ENCODE data around the gene EGF.
"Not testable (repeated sequence)": the region's sequence is repeated elsewhere in the genome, so short reads cannot be mapped to it uniquely, and the experiment has no call there.

The EGF gene

DNA sequence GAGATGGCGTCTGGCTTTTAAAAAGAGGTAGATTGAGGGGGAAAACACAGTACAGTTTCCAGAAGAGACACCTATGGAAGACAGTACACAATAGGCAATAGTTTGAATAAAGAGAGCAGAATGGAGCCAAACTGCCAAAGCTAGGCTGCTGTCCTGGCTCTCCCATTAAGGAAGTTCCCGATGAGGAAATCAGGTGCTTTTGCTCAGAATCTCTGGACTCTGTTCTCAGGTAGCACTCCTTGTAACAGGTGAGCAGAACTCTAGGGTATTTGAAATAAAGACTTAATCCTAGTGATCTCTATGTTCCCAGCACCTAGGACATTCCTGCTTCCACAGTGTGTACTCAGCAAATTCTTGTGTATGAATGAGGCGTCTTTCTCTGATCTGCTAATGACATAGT, 1.6 kb downstream of the EGF start:
- DNase-seq (no peak), ATAC-seq (no peak)

DNA sequence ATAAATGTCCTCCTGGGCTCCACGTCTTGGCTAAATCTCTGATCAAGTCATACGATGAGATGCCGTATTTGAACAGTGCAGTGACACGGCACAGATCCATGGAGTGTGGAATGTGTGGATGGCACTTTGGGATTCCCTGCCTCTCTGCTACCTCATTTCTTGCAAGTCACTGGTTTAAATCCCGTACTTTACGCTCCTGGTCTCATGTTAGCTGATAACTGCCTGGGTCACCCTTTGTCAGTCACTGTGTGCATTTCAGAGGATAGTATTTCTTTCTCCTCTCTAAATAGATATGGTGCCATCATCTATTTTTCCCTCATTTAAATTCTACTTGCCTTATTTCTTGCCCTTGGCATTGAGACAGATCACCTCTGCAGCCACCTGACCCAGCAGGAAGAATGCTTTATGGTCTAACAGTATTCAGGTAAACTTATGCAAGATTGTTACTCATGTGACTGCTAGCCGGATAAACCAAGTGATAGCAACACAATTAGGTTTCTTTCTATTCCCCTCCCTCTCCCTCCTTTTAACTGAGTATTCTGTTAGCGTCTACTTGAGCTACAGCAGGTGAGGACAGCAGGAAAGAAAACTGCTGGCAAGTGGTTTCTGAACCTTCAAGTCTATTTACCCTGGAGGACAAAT, 2.8 kb downstream of the EGF start:
- ATAC-seq: no peak
- DNase-seq: no peak

DNA sequence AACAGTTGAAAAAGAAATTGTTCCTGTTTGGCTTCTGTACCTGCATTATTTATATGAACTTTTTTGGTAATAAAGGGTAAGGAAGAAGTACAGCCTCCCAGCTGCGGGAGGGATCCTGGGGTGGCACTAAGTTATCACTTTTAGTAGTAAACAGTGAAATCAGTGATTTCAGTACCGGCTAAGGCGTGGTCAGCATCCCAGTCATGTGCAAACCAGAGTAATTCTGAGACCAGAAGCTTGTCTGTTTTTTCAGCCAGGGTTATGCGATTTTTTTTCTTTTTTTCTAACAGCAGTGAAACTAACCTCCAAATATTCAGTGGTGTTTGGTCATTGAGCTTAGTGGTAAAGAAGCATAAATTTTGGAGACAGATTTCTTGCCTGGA, 3.3 kb downstream of the EGF start:
- ATAC-seq (no peak), DNase-seq (no peak)

DNA sequence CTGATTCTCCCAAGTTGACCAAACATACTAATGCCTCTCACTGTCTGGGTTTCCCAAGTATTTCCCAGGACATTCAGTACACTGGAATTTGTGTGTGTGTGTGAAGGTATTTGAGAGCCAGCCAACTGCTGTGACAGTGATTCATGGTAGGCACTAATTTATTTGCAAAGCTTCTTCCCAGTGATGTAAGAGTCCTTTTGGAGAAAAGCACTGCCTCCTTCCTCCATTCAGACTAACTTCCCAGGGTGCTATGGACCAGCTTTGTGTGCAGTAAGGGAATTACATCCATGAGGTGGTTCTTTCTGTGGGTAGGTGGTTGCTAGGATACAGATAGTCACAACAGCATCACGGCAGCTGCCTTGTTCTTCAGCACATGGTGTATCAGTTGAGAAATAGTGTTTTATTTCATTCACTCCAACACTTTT, 8.7 kb downstream of the EGF start:
- DNase-seq (no peak), ATAC-seq (no peak)

DNA sequence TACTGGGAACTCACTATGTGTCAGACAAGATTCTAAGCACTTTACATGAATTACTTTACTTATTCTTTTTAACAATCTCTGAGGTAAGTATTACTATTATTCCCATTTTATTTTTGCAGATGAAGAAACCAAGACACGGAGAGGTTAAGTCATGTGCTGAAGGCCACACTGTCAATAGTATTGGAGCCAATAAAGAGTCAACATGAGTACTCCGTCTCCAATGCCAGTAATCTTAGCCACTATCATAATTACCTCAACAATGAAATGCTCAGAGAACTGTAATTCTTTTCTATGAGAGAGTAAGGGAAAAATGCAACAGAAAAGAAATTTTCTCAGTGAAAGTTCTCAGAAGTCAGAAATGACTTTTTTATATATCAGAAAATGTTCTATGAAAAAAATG, 12.7 kb downstream of the EGF start:
- ATAC-seq (no peak), DNase-seq (no peak)

DNA sequence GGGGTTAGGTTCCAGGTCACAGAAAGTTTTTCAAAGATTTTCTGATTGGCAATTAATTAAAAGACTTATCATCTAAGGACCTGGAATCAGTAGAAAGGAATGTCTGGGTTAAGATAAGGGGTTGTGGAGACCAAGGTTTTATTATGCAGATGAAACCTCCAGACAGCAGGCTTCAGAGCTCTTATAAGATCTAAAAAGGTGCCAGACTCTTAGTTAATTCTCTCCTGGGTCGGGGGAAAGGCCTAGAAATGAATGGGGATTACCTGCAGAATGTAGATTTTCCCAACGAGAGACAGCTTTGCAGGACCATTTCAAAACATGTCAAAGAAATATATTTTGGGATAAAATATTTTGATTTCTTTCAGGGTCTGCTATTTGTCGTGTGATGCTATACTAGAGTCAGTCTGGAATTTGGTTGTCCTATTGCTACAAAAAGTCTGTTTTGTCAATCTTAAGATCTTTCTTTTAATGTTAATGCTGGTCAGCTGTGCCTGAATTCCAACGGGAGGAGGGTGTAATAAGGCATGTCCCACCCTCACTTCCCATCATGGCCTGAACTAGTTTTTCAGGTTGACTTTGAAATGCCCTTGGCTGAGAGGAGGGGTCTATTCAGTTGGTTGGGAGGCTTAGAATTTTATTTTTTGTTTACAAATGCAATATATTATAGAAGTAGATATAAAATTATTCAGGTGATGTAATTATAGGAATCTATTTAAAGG, 15.8 kb downstream of the EGF start:
- DNase-seq (no peak), ATAC-seq (no peak)

DNA sequence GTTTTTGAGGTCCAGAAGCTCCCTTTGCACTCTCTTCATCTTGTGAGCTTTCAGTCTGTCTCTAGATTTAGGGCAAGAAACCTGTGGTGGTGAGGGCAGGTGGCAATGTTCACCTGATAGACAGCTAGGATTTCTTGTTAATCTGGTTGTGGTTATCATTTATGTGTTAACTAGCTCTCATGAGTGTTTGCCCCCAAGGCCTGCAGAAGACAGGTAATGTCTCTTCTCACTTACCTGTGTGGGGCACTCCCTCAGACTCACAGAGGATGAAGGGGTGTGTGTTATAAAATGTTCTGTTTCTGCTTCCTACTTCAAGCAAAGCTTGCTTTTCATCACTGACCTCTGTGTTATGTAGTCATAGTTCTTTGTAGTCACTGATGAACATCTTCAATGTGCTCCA, 17.8 kb downstream of the EGF start:
- DNase-seq (no peak), ATAC-seq (no peak)

DNA sequence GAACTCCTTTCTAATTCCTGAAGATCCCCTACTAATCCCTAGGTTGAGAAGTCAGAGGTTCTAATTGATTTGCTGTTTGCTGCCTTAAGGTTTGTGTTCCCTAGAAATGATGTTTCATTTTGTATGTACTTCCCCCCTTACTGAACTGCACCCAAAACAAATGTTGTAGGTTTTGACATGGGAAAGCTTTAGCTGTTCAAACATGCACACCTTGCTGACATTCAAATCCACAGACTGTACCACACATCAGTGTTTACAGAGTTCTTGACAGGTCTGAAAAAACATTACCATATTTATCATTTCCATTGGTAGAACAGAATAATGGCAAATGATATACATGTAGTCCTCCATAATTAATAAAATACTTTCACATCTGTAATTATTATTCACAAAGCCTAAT, 18.2 kb downstream of the EGF start:
- DNase-seq: no peak
- ATAC-seq: no peak

DNA sequence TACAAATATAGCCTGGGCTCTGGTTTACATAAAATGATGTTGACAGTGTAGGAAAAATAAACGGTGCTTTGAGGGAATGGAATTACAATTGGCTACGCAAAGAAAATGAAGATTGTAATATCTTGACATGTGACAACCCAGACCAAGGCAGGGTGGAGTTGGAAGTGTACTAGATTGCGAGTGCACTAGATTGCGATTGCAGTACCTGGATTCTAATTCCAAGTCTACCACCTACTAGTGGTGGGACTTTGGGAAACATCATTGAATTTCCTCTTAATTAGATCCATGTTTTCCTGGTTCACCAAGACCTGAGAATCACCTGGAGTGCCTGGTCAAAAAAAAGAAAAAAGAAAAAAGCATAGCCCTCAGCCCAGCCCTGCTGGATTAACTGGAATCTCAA, 18.6 kb downstream of the EGF start:
- no peak for ATAC-seq

DNA sequence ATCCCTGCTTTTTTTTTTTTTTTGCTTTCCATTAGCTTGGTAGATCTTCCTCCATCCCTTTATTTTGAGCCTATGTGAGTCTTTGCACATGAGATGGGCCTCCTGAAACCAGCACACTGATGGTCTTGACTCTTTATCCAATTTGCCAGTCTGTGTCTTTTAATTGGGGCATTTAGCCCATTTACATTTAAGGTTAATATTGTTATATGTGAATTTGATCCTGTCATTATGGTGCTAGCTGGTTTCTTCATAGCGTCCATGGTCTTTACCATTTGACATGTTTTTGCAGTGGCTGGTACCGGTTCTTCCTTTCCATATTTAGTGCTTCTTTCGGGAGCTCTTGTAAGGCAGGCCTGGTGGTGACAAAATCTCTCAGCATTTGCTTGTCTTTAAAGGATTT, 24.7 kb downstream of the EGF start:
- ATAC-seq, DNase-seq: not testable (repeated sequence)

More for the DNA sequence above, 18.6 kb downstream of the EGF start:
- no peak for DNase-seq

DNA sequence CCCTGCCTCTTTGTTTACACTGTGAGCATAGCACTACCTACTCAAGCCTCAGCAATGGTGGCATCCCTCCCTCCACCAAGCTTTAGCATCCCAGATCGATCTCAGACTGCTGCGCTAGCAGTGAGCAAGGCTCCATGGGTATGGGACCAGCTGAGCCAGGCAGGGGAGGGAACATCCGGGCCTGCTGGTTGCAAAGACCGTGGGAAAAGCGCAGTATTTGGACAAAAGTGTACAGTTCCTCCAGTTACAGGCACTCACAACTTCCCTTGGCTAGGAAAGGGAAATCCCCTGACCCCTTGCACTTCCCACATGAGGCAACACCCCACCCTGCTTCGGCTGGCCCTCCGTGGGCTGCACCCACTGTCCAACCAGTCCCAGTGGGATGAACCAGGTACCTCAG, 26.5 kb downstream of the EGF start:
- ATAC-seq: no peak

DNA sequence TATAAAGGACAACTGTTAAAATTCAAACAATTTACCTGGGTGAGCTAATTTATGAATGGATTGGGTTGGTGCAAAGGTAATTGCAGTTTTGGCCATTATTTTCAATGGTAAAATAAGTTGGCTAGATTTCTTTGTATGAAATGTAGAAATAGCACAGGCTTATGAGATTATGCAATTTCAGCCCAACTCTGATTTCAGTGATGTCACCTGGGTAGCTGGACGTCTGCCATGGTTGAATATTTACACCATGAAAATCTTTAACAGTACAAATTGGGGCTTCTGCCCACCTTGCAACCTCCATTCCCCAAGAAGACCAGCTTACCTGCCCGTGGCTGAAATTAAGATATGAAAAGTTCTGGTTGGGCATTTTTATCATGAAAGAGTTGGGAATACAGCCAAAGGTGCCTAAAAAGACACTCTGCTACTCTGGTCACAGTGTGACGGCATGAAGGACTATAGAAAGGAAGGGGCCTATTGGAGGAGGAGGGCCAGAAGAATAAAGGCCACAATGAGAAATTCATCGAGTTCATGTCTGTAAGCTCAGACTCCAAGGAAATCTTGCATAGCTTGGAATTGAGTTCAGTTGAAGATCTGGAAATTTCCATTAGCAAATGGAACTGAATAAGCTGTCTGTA, 29.7 kb downstream of the EGF start:
- DNase-seq (no peak), ATAC-seq (no peak)

More for the DNA sequence above, 26.5 kb downstream of the EGF start:
- DNase-seq: no peak

DNA sequence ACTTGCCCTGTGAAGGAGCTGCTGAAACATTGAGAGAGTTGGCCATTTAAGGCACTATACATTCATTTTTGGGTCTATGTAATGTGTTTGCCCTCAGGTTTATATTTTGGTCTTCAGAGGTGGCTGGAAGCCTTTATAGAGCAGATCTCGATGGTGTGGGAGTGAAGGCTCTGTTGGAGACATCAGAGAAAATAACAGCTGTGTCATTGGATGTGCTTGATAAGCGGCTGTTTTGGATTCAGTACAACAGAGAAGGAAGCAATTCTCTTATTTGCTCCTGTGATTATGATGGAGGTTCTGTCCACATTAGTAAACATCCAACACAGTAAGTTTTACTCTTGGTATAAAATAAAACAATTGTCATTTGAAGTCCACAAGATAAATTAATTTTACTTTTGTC, 31.1 kb downstream of the EGF start:
- no peak for DNase-seq
- no peak for ATAC-seq

DNA sequence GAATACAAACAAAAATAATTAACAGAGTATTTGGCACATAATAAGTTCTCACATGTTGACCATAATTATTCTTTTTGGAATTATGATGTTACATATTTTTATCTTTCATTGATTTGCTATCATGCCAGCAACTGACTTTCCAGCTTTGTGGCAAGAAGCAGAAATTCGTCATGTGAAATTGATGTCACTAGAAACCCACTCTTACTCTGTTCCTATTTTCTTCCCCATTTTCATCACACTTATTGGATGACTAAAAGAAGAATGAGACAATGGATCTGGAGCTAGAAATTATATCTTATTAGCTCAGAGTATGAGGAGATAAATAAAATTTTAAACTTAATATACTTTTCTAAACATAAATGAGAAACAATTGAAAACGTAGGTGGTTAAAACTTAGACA, 31.9 kb downstream of the EGF start:
- DNase-seq (no peak), ATAC-seq (no peak)

DNA sequence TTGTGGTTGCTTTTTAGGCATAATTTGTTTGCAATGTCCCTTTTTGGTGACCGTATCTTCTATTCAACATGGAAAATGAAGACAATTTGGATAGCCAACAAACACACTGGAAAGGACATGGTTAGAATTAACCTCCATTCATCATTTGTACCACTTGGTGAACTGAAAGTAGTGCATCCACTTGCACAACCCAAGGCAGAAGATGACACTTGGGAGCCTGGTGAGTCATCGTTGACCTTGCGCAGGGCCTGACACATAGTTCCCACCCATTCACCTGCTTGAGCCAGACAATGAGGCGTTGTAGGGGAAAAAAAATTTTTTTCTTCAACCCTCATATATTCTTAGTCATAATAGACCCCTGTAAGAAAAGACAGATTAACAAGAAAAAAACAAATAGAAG, 32.4 kb downstream of the EGF start:
- ATAC-seq (peak; percentile 75), DNase-seq (peak; percentile 49)

DNA sequence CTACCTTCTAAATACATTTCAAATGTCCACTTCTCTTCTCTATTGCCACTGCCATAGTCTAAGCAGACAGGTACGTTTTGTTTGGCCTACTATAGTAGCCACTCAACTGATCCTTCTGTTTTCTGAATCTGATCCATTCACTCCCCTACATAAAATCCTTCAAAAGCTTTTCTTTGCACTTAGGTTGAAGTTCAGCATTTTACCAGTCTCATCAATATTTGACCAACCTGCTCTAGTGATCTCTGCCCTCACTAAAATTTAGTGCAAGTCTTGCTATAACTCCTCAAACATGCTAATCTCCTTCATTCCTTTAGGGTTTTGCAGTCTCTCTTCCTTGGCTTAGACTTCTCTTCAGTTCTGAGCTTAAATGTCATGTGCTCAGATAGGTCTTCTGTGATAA, 33.4 kb downstream of the EGF start:
- ATAC-seq: no peak
- DNase-seq: no peak

DNA sequence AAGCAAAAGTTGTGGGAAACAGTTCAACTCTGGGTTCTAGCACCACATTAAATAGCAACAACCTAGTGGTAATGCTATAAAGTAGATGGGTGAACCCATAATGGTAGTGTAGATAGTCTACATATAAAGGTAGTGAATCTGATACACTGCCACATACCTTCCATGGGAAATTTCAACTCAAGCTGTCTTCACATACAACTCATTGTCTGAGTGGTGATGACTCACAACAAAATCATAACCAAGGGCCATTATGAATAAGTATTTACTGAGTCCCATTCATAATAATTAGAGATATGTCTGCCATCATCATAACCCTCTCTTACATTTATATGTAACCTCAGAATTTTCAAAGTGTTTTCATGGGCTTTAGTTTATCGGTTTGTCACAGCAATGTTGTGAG, 34.8 kb downstream of the EGF start:
- ATAC-seq: peak; percentile 83
- no peak for DNase-seq

DNA sequence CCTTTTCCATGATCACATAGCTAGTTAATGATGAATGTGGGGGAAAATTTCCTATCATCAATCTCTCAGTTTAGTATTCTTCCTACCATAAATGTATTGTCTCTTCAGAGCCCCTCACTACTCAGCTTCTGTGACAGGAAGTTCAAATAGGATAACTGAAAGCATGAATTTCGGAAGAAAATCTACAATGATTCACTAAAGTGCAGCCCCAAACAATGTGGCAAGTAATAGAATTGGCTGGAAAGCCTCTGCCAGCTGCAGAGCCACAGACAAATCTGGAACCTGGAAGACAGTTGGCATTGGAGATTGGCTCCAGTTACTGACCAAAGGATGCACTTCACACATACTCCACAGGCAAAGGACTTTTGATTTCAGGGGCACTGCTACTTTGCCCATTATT, 35.2 kb downstream of the EGF start:
- DNase-seq: no peak

DNA sequence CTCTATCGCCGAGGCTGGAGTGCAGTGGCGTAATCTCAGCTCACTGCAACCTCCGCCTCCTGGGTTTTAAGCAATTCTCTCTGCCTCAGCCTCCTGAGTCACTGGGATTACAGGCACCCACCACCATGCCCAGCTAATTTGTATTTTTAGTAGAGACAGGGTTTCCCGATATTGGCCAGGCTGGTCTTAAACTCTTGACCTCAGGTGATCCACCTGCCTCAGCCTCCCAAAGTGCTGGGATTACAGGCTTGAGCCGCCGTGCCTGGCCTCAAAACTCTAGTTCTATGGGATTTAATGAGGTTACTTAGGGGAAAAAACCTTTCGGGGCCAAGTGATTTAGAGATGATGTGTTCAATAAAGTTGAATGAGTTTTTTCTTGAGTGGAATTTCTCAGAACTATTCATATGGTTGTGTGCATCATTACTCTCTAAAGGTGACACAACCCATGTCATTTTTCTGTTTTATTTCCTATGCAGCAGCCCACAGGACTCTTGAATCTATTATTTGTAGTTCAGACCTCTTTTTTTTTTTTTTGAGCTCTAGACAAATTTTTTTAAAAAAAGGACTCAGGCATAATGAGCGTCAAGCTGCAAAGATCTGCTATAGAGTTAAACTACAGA, 36.5 kb downstream of the EGF start:
- DNase-seq: not testable (repeated sequence)
- peak; percentile 30 for ATAC-seq

More for the DNA sequence above, 35.2 kb downstream of the EGF start:
- ATAC-seq: peak; percentile 50

DNA sequence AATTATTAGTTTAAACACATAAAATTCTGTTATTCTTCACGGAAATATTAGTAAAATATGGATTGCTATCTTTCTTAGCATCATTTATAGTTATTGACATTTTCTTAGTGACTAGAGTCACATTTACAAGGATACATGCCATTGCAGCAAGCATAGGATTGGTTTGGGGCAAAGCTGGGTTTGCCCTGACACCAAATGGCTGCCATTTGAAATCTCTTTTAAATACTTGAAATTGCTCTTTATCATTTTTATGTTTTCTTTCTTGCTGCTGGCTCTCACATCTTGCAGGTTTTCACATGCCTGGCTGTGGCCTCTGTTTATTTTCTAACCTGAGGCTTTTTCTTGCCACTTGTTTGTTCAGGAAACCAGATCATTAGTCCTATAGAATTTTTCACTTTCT, 39.9 kb downstream of the EGF start:
- ATAC-seq (no peak), DNase-seq (no peak)

DNA sequence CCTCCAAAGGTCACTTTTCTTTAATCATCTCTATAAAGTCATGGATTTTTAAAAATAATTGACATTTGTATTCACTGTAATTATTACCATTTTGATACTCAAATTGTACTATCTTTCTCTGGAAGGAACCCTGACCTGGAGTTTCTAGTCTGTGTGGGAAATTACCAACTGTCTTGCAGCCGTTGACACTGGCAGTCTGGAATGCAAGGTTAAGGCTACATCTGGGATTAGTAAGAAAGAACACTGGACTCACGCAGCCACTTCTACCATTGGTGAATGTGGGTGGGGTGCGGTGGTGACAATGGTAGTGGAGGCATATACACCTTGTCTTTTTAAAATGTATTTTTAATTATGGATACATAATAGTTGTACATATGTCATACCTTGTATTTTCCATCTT, 40.9 kb downstream of the EGF start:
- DNase-seq: no peak
- no peak for ATAC-seq

DNA sequence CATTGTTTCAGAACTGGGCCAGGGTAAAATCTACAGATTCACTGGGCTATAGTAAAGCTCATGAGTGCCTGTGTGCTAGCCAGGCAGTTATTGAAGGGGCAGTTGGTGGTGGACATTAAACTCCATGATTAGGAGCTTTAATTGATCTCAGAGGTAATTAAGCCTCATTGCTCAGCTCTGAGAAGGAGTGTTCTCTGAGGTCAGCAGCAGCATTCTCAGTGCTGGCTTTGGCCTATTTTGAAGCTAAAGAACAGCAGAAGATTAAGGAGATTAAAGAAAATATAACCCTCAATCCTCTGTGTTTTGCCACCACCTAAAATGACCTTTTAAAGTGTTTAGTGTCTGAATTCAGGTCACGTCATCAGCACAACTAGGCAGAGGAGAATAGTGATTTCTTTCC, 42.5 kb downstream of the EGF start:
- DNase-seq: no peak
- ATAC-seq: no peak

DNA sequence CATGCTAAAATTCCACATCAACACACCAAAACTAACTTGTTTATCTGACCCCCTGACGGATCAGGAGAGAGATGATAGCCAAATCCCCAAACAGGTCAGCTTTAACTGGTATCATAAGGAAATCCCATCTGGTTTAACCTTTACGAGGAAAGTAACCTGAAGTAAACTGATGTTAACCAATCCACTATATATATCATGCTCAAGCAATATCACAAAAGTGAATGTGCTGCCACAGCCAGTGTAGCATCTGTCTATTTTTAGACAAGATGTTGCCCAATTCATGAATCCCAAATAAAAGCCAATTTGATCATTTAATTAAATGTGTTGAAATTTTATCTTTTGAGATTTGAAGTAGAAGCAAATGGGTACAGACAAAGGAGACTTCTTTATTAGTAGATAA, 44.5 kb downstream of the EGF start:
- no peak for ATAC-seq

More for the DNA sequence above, 44.5 kb downstream of the EGF start:
- DNase-seq: no peak
